H9 (cell line): Measurements from ENCODE around the gene SWAP70. TPM values are rescaled to one million over a fixed set of nuclear protein-coding genes. Genes with fewer than 3 reads are reported as not detected.

Experiments
- DNase-seq: peaks from one replicate; pipeline ENCODE4 v3.0.0-alpha.2; 2017
- H2AFZ ChIP-seq: one replicate; pipeline ENCODE4 v1.6.1; 2013; ENCODE audit warnings: mild to moderate bottlenecking, low read length, control low read depth, moderate library complexity
- H2AK5ac ChIP-seq: 2 replicates; pipeline ENCODE4 v1.6.1; 2013; ENCODE audit warnings: low read length, control low read depth, mixed read lengths; ENCODE audit not compliant: insufficient read length
- H2BK120ac ChIP-seq: one replicate; pipeline ENCODE4 v1.6.1; 2013; ENCODE audit warnings: low read depth, mild to moderate bottlenecking, low read length, control low read depth, inconsistent platforms; ENCODE audit not compliant: poor library complexity, severe bottlenecking
- H2BK12ac ChIP-seq: 2 replicates; pipeline ENCODE4 v1.6.1; 2013; ENCODE audit warnings: low read length, control low read depth, mixed read lengths, low read depth; ENCODE audit not compliant: insufficient read length
- H2BK15ac ChIP-seq: 2 replicates; pipeline ENCODE4 v1.6.1; 2013; ENCODE audit warnings: low read depth, low read length, control low read depth
- H2BK20ac ChIP-seq: one replicate; pipeline ENCODE4 v1.6.1; 2013; ENCODE audit warnings: low read depth, mild to moderate bottlenecking, low read length, control low read depth, inconsistent platforms; ENCODE audit not compliant: poor library complexity, severe bottlenecking
- H2BK5ac ChIP-seq: 2 replicates; pipeline ENCODE4 v1.6.1; 2013; ENCODE audit warnings: low read length, control low read depth, mixed read lengths; ENCODE audit not compliant: insufficient read length
- H3K14ac ChIP-seq: 2 replicates; pipeline ENCODE4 v1.6.1; 2013; ENCODE audit warnings: low read length, control low read depth; ENCODE audit not compliant: insufficient read depth
- H3K18ac ChIP-seq: 2 replicates; pipeline ENCODE4 v1.6.1; 2013; ENCODE audit warnings: low read depth, mild to moderate bottlenecking, mixed read lengths, low read length, control low read depth; ENCODE audit not compliant: insufficient read length
- H3K23ac ChIP-seq: 2 replicates; pipeline ENCODE4 v1.6.1; 2013; ENCODE audit warnings: low read length, control low read depth, mixed read lengths, low read depth; ENCODE audit not compliant: insufficient read length
- H3K23me2 ChIP-seq: 2 replicates; pipeline ENCODE4 v1.6.1; 2013; ENCODE audit warnings: low read depth, mild to moderate bottlenecking, mixed read lengths, low read length, control low read depth; ENCODE audit not compliant: insufficient read length, poor library complexity, severe bottlenecking
- H3K27ac ChIP-seq: 2 replicates; pipeline ENCODE4 v1.5.1; 2013; ENCODE audit warnings: low read length, control low read depth, mixed read lengths, low read depth; ENCODE audit not compliant: insufficient read length
- H3K27me3 ChIP-seq: 2 replicates; pipeline ENCODE4 v1.6.1; 2013; ENCODE audit warnings: low read length, control low read depth, inconsistent platforms; ENCODE audit not compliant: insufficient read depth
- H3K4ac ChIP-seq: 2 replicates; pipeline ENCODE4 v1.6.1; 2013; ENCODE audit warnings: low read depth, mild to moderate bottlenecking, control low read depth, inconsistent platforms, low read length, moderate library complexity
- H3K4me1 ChIP-seq: 2 replicates; pipeline ENCODE4 v1.6.1; 2013; ENCODE audit warnings: low read length, control low read depth, inconsistent platforms; ENCODE audit not compliant: insufficient read depth
- H3K4me2 ChIP-seq: 2 replicates; pipeline ENCODE4 v1.6.1; 2013; ENCODE audit warnings: low read length, control low read depth, mixed read lengths; ENCODE audit not compliant: insufficient read length, insufficient read depth
- H3K56ac ChIP-seq: 2 replicates; pipeline ENCODE4 v1.6.1; 2013; ENCODE audit warnings: low read depth, mild to moderate bottlenecking, mixed read lengths, low read length, control low read depth; ENCODE audit not compliant: insufficient read length
- H3K79me1 ChIP-seq: 2 replicates; pipeline ENCODE4 v1.6.1; 2013; ENCODE audit warnings: low read depth, mild to moderate bottlenecking, moderate library complexity, low read length, control low read depth, inconsistent platforms; ENCODE audit not compliant: insufficient read depth, poor library complexity, severe bottlenecking
- H3K79me2 ChIP-seq: 2 replicates; pipeline ENCODE4 v1.6.1; 2013; ENCODE audit warnings: low read length, control low read depth, inconsistent platforms; ENCODE audit not compliant: insufficient read depth
- H3K9ac ChIP-seq: 2 replicates; pipeline ENCODE4 v1.6.1; 2013; ENCODE audit warnings: low read length, control low read depth, mixed read lengths; ENCODE audit not compliant: insufficient read length; ENCODE audit errors: extremely low read depth
- H3K9me3 ChIP-seq: one replicate; pipeline ENCODE4 v1.6.1; 2013; ENCODE audit warnings: low read depth, low read length, inconsistent platforms; ENCODE audit not compliant: control insufficient read depth
- H3T11ph ChIP-seq: one replicate; pipeline ENCODE4 v1.6.1; 2013; ENCODE audit warnings: mild to moderate bottlenecking, low read length, control low read depth, inconsistent platforms
- H4K20me1 ChIP-seq: one replicate; pipeline ENCODE4 v1.6.1; 2013; ENCODE audit not compliant: control insufficient read depth, insufficient read length, insufficient read depth
- H4K5ac ChIP-seq: 2 replicates; pipeline ENCODE4 v1.6.1; 2013; ENCODE audit warnings: low read depth, mild to moderate bottlenecking, mixed read lengths, low read length, control low read depth; ENCODE audit not compliant: insufficient read length
- H4K8ac ChIP-seq: replicated peaks from 2 replicates; pipeline ENCODE4 v1.6.1; 2013; ENCODE audit warnings: low read length, control low read depth, mixed read lengths, low read depth; ENCODE audit not compliant: insufficient read length
- H4K91ac ChIP-seq: 2 replicates; pipeline ENCODE4 v1.6.1; 2013; ENCODE audit warnings: low read depth, mild to moderate bottlenecking, moderate library complexity, mixed read lengths, low read length, control low read depth; ENCODE audit not compliant: insufficient read length
- H3K27ac Mint-ChIP-seq, 3 experiments: 2 replicates in 2 of 3; 3 replicates in 1 of 3; pipeline ENCODE4 v1.8.0; 2020 to 2021; ENCODE audit warnings: mixed read lengths in 3 of 3, mild to moderate bottlenecking in 1 of 3, moderate library complexity in 1 of 3
- H3K27me3 Mint-ChIP-seq: 2 replicates; pipeline ENCODE4 v1.8.0; 2021; ENCODE audit warnings: low read depth, mild to moderate bottlenecking, moderate library complexity, mixed read lengths
- H3K36me3 Mint-ChIP-seq, 3 experiments: 2 replicates in 2 of 3; 3 replicates in 1 of 3; pipeline ENCODE4 v1.8.0; 2020 to 2021; ENCODE audit warnings: low read depth in 3 of 3, mixed read lengths in 3 of 3; ENCODE audit not compliant: insufficient read depth in 1 of 3
- H3K4me1 Mint-ChIP-seq, 2 experiments: 2 replicates each; pipeline ENCODE4 v1.8.0; 2020; ENCODE audit warnings: mixed read lengths in 2 of 2
- H3K4me3 Mint-ChIP-seq, 2 experiments: 2 replicates in 1 of 2; 3 replicates in 1 of 2; pipeline ENCODE4 v1.8.0; 2020 to 2021; ENCODE audit warnings: mild to moderate bottlenecking in 2 of 2, mixed read lengths in 2 of 2, moderate library complexity in 1 of 2
- H3K9me3 Mint-ChIP-seq, 2 experiments: 2 replicates in 1 of 2; 3 replicates in 1 of 2; pipeline ENCODE4 v1.8.0; 2020; ENCODE audit warnings: mild to moderate bottlenecking in 2 of 2, mixed read lengths in 2 of 2, moderate library complexity in 1 of 2
- WGBS: extraction: QIAGEN DNeasy Blood & Tissue Kit; methylation state at CpG from one replicate; pipeline ENCODE4 v1.1.7; 2013; ENCODE audit warnings: missing lambda C conversion rate, low lambda C conversion rate, mixed read lengths; ENCODE audit not compliant: insufficient read length; ENCODE audit errors: extremely low coverage; 5-methylcytosine and 5-hydroxymethylcytosine counted together
- total RNA-seq: library from RNA; stranded (reverse); gene quantifications from 2 replicates; pipeline ENCODE4 v1.2.1, GENCODE V29; 2021
- TF ChIP-seq, protein P1 (sequence below): fragments of 200-600 bp; sonication (generic); conservative IDR thresholded peaks from 3 replicates; pipeline ENCODE4 v1.8.0; 2021; ENCODE audit warnings: antibody characterized with exemption, mild to moderate bottlenecking

The SWAP70 gene
- total RNA-seq, 1 experiment from 2014 or later, result 34.4 TPM

DNA sequence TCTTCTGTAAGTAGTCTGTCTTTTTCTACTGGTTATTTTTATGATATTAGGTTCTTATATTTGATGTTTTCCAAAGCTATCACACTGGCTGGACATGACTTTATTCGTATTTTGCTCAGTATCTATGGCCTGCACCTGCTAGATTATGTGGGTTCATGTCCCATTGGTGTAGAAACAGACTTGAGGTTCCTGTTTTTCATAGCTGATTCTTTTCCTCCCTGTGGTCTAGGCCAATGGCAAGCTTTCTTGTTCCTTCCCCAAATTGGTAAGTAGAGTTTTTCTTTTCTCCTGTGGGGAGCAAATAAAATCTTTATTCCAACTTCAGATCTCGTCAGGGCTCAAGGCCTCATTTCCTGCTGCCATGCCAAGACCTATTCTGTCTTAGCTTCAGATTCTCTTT is 30.2 kb upstream of the SWAP70 start:
- H3K9ac ChIP-seq, result no peak overlapping the region
- Mint-ChIP-seq H3K27ac (no peak overlapping the region), H3K9me3 (no peaks in the 10 kb centered on the region), H3K36me3 (peaks cover 0 to 2% (median 0%) of the 10 kb centered on the region in 3 experiments; a peak in 1 of 7 replicates), H3K4me1 (peaks cover 4% of the 10 kb centered on the region in 2 experiments), H3K27me3 (no peaks in the 10 kb centered on the region), H3K4me3 (no peak overlapping the region)
- H3K79me1 ChIP-seq, result no peaks in the 10 kb centered on the region
- H3K4ac ChIP-seq, result no peak overlapping the region
- H3K79me2 ChIP-seq, result no peaks in the 10 kb centered on the region
- no peak overlapping the region for H4K5ac ChIP-seq
- no peaks in the 10 kb centered on the region for H3K4me1 ChIP-seq
- no peak overlapping the region for H2BK12ac ChIP-seq
- no peak overlapping the region for H4K91ac ChIP-seq
- H3T11ph ChIP-seq, result no peak overlapping the region
- no peak overlapping the region for H2BK120ac ChIP-seq
- WGBS, result no CpG with 5 or more reads among the region's 2 CpGs
- H2BK5ac ChIP-seq, result no peak overlapping the region
- no peak overlapping the region for H3K4me2 ChIP-seq
- no peak overlapping the region for H2AFZ ChIP-seq
- no peak overlapping the region for H4K8ac ChIP-seq
- H2AK5ac ChIP-seq, result no peak overlapping the region
- H3K14ac ChIP-seq, result no peak overlapping the region
- no peak for DNase-seq
- no peaks in the 10 kb centered on the region for H3K23me2 ChIP-seq
- H2BK20ac ChIP-seq, result no peak overlapping the region
- no peaks in the 10 kb centered on the region for H3K27me3 ChIP-seq
- H2BK15ac ChIP-seq, result no peak overlapping the region
- H3K23ac ChIP-seq, result no peak overlapping the region
- no peak overlapping the region for H3K18ac ChIP-seq
- H4K20me1 ChIP-seq, result no peaks in the 10 kb centered on the region
- no peaks in the 10 kb centered on the region for H3K9me3 ChIP-seq
- TF ChIP-seq, protein P1, sequence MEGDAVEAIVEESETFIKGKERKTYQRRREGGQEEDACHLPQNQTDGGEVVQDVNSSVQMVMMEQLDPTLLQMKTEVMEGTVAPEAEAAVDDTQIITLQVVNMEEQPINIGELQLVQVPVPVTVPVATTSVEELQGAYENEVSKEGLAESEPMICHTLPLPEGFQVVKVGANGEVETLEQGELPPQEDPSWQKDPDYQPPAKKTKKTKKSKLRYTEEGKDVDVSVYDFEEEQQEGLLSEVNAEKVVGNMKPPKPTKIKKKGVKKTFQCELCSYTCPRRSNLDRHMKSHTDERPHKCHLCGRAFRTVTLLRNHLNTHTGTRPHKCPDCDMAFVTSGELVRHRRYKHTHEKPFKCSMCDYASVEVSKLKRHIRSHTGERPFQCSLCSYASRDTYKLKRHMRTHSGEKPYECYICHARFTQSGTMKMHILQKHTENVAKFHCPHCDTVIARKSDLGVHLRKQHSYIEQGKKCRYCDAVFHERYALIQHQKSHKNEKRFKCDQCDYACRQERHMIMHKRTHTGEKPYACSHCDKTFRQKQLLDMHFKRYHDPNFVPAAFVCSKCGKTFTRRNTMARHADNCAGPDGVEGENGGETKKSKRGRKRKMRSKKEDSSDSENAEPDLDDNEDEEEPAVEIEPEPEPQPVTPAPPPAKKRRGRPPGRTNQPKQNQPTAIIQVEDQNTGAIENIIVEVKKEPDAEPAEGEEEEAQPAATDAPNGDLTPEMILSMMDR, result no peak
- no peak overlapping the region for H3K27ac ChIP-seq
- no peak overlapping the region for H3K56ac ChIP-seq
